K562 (cell line): ENCODE results near the gene ZNF768. TPM values are rescaled to one million over a fixed set of nuclear protein-coding genes. Genes with fewer than 3 reads are reported as not detected.
A peak's percentile ranks its signal among the peaks of the same experiment; 100 is the strongest.

ENCODE experiments used
- ARHGAP35 ChIP-seq: fragments of 450-650 bp; IDR thresholded peaks from 2 replicates; pipeline ENCODE4 v1.6.1; 2018; ENCODE audit not compliant: partially characterized antibody
- ATF1 ChIP-seq, 2 experiments: fragments of 450-650 bp in 1 of 2; IDR thresholded peaks; 2 replicates each; pipeline ENCODE4 v1.6.1; 2016; ENCODE audit warnings: missing compliant biosample characterization in 1 of 2, missing genetic modification characterization in 1 of 2
- DACH1 ChIP-seq: fragments of 450-650 bp; IDR thresholded peaks from 2 replicates; pipeline ENCODE4 v1.6.1; 2018; ENCODE audit not compliant: partially characterized antibody
- DNMT1 ChIP-seq: fragments of 450-650 bp; IDR thresholded peaks from 2 replicates; pipeline ENCODE4 v1.6.1; 2016; ENCODE audit warnings: antibody characterized with exemption, mild to moderate bottlenecking
- GTF2A2 ChIP-seq: IDR thresholded peaks from 2 replicates; pipeline ENCODE4 v1.6.1; 2016; ENCODE audit warnings: mild to moderate bottlenecking, missing genetic modification characterization, missing compliant biosample characterization
- JUNB ChIP-seq: fragments of 450-650 bp; formaldehyde crosslinking; conservative IDR thresholded peaks from 2 replicates; pipeline ENCODE4 v1.4.0; 2020; ENCODE audit warnings: mild to moderate bottlenecking
- KLF13 ChIP-seq: fragments of 450-650 bp; IDR thresholded peaks from 2 replicates; pipeline ENCODE4 v1.6.1; 2016; ENCODE audit warnings: missing genetic modification characterization, low read depth, mild to moderate bottlenecking, missing compliant biosample characterization, moderate library complexity, borderline replicate concordance
- MCM5 ChIP-seq: fragments of 450-650 bp; IDR thresholded peaks from 2 replicates; pipeline ENCODE4 v1.6.1; 2016; ENCODE audit warnings: low read depth
- POU5F1 ChIP-seq: fragments of 150-350 bp; IDR thresholded peaks from 2 replicates; pipeline ENCODE4 v1.6.1; 2014; ENCODE audit warnings: borderline replicate concordance, low read length, low read depth, mild to moderate bottlenecking; ENCODE audit not compliant: partially characterized antibody
- PRPF4 ChIP-seq: fragments of 200-400 bp; formaldehyde crosslinking; IDR thresholded peaks from one replicate; pipeline ENCODE4 v1.6.1; 2017; ENCODE audit warnings: low read length, low read depth, mild to moderate bottlenecking; ENCODE audit not compliant: insufficient read depth, poor library complexity, severe bottlenecking
- SIN3A ChIP-seq, 2 experiments: fragments of 150-350 bp in 1 of 2; IDR thresholded peaks; 2 replicates each; pipeline ENCODE4 v1.6.1; 2011 to 2016; ENCODE audit warnings: borderline replicate concordance in 2 of 2, low read depth in 2 of 2, low read length in 2 of 2, mild to moderate bottlenecking in 2 of 2, moderate library complexity in 2 of 2; ENCODE audit not compliant: control insufficient read depth in 1 of 2
- SMARCE1 ChIP-seq: fragments of 450-650 bp; IDR thresholded peaks from 2 replicates; pipeline ENCODE4 v1.7.1; 2016; ENCODE audit warnings: mild to moderate bottlenecking
- SRSF3 ChIP-seq: fragments of 200-400 bp; formaldehyde crosslinking; IDR thresholded peaks from 2 replicates; pipeline ENCODE4 v1.6.1; 2016; ENCODE audit warnings: mild to moderate bottlenecking, low read length, moderate library complexity; ENCODE audit not compliant: insufficient read depth
- USF2 ChIP-seq: sonication (generic); formaldehyde crosslinking; IDR thresholded peaks from 2 replicates; pipeline ENCODE4 v1.5.0; 2020; ENCODE audit warnings: missing genetic modification reagents
- ZBTB11 ChIP-seq, 3 experiments: fragments of 200-800 bp in 1 of 3; fragments of 250-450 bp in 1 of 3; fragments of 450-650 bp in 1 of 3; sonication (Bioruptor Pico) in 1 of 3; sonication (Bioruptor generic) in 1 of 3; formaldehyde crosslinking in 1 of 3; IDR thresholded peaks; 2 replicates each; pipeline versions ENCODE4 v1.6.1 to v1.8.0; 2016 to 2022; ENCODE audit warnings: mild to moderate bottlenecking in 2 of 3, missing genetic modification characterization in 2 of 3, missing compliant biosample characterization in 1 of 3, moderate library complexity in 1 of 3
- ZFP36 ChIP-seq: fragments of 150-350 bp; IDR thresholded peaks from 2 replicates; pipeline ENCODE4 v1.6.1; 2018; ENCODE audit warnings: low read length, low read depth; ENCODE audit not compliant: partially characterized antibody
- ZNF134 ChIP-seq: fragments of 250-450 bp; sonication (Bioruptor Pico); conservative IDR thresholded peaks from 2 replicates; pipeline ENCODE4 v1.4.0; 2020
- ZNF165 ChIP-seq: fragments of 250-450 bp; sonication (Bioruptor Pico); IDR thresholded peaks from 2 replicates; pipeline ENCODE4 v1.4.0; 2020; ENCODE audit warnings: borderline replicate concordance
- ZNF224 ChIP-seq: sonication (generic); formaldehyde crosslinking; IDR thresholded peaks from 2 replicates; pipeline ENCODE4 v1.8.0; 2022; ENCODE audit warnings: mild to moderate bottlenecking, missing genetic modification reagents
- ZNF740 ChIP-seq, 3 experiments: fragments of 200-800 bp in 1 of 3; sonication (Bioruptor generic) in 1 of 3; sonication (generic) in 1 of 3; formaldehyde crosslinking in 1 of 3; IDR thresholded peaks; 2 replicates each; pipeline versions ENCODE4 v1.6.1 to v1.8.0; 2016 to 2022; ENCODE audit warnings: mild to moderate bottlenecking in 2 of 3, missing compliant biosample characterization in 2 of 3, missing genetic modification characterization in 2 of 3, missing genetic modification reagents in 1 of 3
- ZSCAN29 ChIP-seq: fragments of 450-650 bp; IDR thresholded peaks from 2 replicates; pipeline ENCODE4 v1.6.1; 2017
- polyA plus RNA-seq, 8 experiments: library from polyadenylated mRNA; depleted of rRNA in 4 of 8; stranded (reverse) in 5 of 8; unstranded in 3 of 8; fragments of >200 nt; fragmentation: Nextera tagmentation in 2 of 8; fragmentation: Illumina TruSeq in 1 of 8; extraction: Ambion mirVana in 2 of 8; extraction: Trizol in 1 of 8; gene quantifications; 2 replicates each; pipeline versions ENCODE4 v1.2.1 to v1.2.3, GENCODE V29; 2011 to 2014; ENCODE audit warnings: inconsistent platforms in 1 of 8, missing spikeins in 1 of 8
- total RNA-seq, 7 experiments: library from RNA; depleted of rRNA in 6 of 7; stranded (reverse); fragments of >200 nt in 6 of 7; fragmentation: Illumina TruSeq in 2 of 7; extraction: Trizol in 2 of 7; gene quantifications; 2 replicates each; pipeline versions ENCODE4 v1.2.1 to v1.2.3, GENCODE V29; 2011 to 2021; ENCODE audit warnings: low replicate concordance in 1 of 7

Gene ZNF768
- total and polyA plus RNA-seq, 9 of the 15 experiments (the other 6 are each of a cell fraction or from before 2014, with no cell fraction given) = 0.13 to 50.7 (median 26.9) TPM

- TF ChIP-seq USF2 (CRISPR knock-in tag) (no peak; the same call in 1 of the 2 replicates), POU5F1 (no peak), ZBTB11 (CRISPR knock-in tag; IDR thresholded peaks at IDR 0.05) (peak in 1 of 3 experiments; percentile 92; a peak in 2 of 6 replicates), MCM5 (no peak), ZNF134 (CRISPR knock-in tag) (no peak), PRPF4 (no peak), DNMT1 (no peak), GTF2A2 (tag) (no peak), DACH1 (no peak), ZNF740 (CRISPR knock-in tag; IDR thresholded peaks at IDR 0.05) (no peak), ZNF740 (tag; IDR thresholded peaks at IDR 0.05) (no peak), ZFP36 (no peak), ATF1 (CRISPR knock-in tag; IDR thresholded peaks at IDR 0.05) (no peak), ATF1 (tag; IDR thresholded peaks at IDR 0.05) (peak; percentile 87), ZNF224 (CRISPR knock-in tag) (no peak), KLF13 (no peak), SIN3A (IDR thresholded peaks at IDR 0.05; ENCODE audit: borderline replicate concordance in 2 of 2, control insufficient read depth in 1 of 2, low read depth in 2 of 2, low read length in 2 of 2) (peak; percentile 14 to 36; a peak in 2 of 4 replicates), ARHGAP35 (no peak), ZNF165 (CRISPR knock-in tag) (no peak), JUNB (no peak), SRSF3 (no peak), SMARCE1 (no peak), ZSCAN29 (no peak)
Observed at GRCh38 chr16:30557957-30558788, 31.8 kb upstream of the ZNF768 start, which contains the start of gene ZNF764 (continued).
